Uterus (tissue), 4 donors: ENCODE measurements around the gene MCAM. TPM values are rescaled to one million over a fixed set of nuclear protein-coding genes. Genes with fewer than 3 reads are reported as not detected.

Experiments
- DNase-seq, 2 donors: peaks; one replicate each; pipeline ENCODE4 v3.0.0-alpha.2; 2019 to 2020
- H3K27ac ChIP-seq, 2 donors: fragments of 200-600 bp; sonication (generic); 1 replicate in 1 of 2; 2 replicates in 1 of 2; pipeline ENCODE4 v1.5.1; 2016 to 2018
- H3K27me3 ChIP-seq, 2 donors: fragments of 200-600 bp; sonication (generic); one replicate each; pipeline ENCODE4 v1.5.1; 2018 to 2019; ENCODE audit warnings: control low read depth in 1 of 2
- H3K36me3 ChIP-seq, 2 donors: fragments of 200-600 bp; sonication (generic); one replicate each; pipeline ENCODE4 v1.5.1; 2019; ENCODE audit warnings: control low read depth in 1 of 2
- H3K4me1 ChIP-seq, 2 donors: fragments of 200-600 bp; sonication (generic); one replicate each; pipeline ENCODE4 v1.5.1; 2018 to 2019; ENCODE audit warnings: control low read depth in 1 of 2
- H3K4me3 ChIP-seq, 2 donors: fragments of 200-600 bp; sonication (generic); 1 replicate in 1 of 2; 2 replicates in 1 of 2; pipeline ENCODE4 v1.5.1; 2018 to 2019; ENCODE audit warnings: mild to moderate bottlenecking in 1 of 2
- H3K9me3 ChIP-seq, 2 donors: fragments of 200-600 bp; sonication (generic); one replicate each; pipeline ENCODE4 v1.5.1; 2019; ENCODE audit warnings: control low read depth in 1 of 2
- POLR2A ChIP-seq, 2 donors: fragments of 450-650 bp; IDR thresholded peaks; one replicate each; pipeline ENCODE4 v1.6.1; 2016; ENCODE audit warnings: antibody characterized with exemption in 2 of 2, mild to moderate bottlenecking in 1 of 2, moderate library complexity in 1 of 2
- intact Hi-C: fragments of 100-400 bp; cut with DNase I; formaldehyde crosslinking; loops from one replicate; pipeline ENCODE4 v1.15.1; 2023; ENCODE audit warnings: low total_unique reads
- total RNA-seq, 4 donors: library from RNA; depleted of rRNA in 3 of 4; stranded (reverse); fragments of >200 nt in 3 of 4; gene quantifications; one replicate each; pipeline versions ENCODE4 v1.1.0 to v1.2.4, GENCODE V29; 2014 to 2023
- TF ChIP-seq, protein P1 (sequence below), 4 experiments: fragments of 200-600 bp in 2 of 4; fragments of 450-650 bp in 2 of 4; sonication (generic) in 2 of 4; IDR thresholded peaks; one replicate each; pipeline ENCODE4 v1.5.1; 2016 to 2019; ENCODE audit warnings: antibody characterized with exemption in 4 of 4, mild to moderate bottlenecking in 2 of 4, moderate library complexity in 1 of 4
- donor health status: DM: yes; HTN: yes; CAD: no.

The MCAM gene
- total RNA-seq, 4 donors from 2014 or later = 228 to 564 (median 354) TPM

- no peaks in the 10 kb centered on the region for H3K9me3 ChIP-seq
- H3K4me1 ChIP-seq = no peaks in the 10 kb centered on the region
- intact Hi-C loops = loop anchor here (10.0 kb wide), 1 partner anchor 124 kb away; no protein-coding TSS in a partner anchor
- no peaks in the 10 kb centered on the region for H3K36me3 ChIP-seq
- H3K27me3 ChIP-seq = no peaks in the 10 kb centered on the region
- no peak overlapping the region for H3K27ac ChIP-seq
- TF ChIP-seq, protein P1, sequence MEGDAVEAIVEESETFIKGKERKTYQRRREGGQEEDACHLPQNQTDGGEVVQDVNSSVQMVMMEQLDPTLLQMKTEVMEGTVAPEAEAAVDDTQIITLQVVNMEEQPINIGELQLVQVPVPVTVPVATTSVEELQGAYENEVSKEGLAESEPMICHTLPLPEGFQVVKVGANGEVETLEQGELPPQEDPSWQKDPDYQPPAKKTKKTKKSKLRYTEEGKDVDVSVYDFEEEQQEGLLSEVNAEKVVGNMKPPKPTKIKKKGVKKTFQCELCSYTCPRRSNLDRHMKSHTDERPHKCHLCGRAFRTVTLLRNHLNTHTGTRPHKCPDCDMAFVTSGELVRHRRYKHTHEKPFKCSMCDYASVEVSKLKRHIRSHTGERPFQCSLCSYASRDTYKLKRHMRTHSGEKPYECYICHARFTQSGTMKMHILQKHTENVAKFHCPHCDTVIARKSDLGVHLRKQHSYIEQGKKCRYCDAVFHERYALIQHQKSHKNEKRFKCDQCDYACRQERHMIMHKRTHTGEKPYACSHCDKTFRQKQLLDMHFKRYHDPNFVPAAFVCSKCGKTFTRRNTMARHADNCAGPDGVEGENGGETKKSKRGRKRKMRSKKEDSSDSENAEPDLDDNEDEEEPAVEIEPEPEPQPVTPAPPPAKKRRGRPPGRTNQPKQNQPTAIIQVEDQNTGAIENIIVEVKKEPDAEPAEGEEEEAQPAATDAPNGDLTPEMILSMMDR (IDR thresholded peaks at IDR 0.05) = no peak
- no peak for TF ChIP-seq POLR2A (IDR thresholded peaks at IDR 0.05)
- no peak overlapping the region for H3K4me3 ChIP-seq
- no peak for DNase-seq
Measured at GRCh38 chr11:119350302-119350701, 33.4 kb upstream of the MCAM start.

DNA sequence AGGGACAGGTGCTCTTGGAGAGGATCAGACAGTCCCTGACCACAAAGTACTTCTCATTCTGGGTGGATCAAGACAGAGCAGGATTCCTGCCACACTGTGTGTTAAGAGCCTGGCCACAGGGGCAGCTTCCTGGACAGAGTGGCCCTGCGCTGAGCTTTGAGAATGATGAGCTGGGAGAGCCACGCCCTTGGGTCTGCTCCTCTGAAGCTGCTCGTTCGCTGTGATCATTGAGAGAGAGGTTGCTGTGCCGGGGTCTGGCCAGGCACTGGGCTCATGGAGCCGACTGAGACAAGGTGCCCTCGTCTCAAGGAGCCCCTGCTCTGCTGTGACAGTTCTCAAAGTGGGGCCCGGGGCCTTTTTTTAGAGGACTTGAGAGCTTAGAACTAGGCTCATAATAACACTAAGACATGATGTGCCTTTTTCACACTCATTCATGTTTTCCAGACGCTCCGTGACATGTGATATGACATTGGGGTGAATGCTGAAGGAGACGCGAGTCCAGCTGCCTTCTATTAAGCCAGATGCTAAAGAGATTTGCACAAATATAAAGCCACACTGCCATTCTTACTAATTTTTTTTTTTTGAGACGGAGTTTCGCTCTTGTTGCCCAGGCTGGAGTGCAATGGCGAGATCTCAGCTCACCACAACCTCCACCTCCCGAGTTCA, 31.1 kb upstream of the MCAM start:
- H3K27ac ChIP-seq = no peak overlapping the region
- no peak for DNase-seq
- no peaks in the 10 kb centered on the region for H3K27me3 ChIP-seq
- TF ChIP-seq POLR2A (IDR thresholded peaks at IDR 0.05) = no peak
- TF ChIP-seq, protein P1 (IDR thresholded peaks at IDR 0.05) = no peak
- H3K4me1 ChIP-seq = no peaks in the 10 kb centered on the region
- H3K4me3 ChIP-seq = no peak overlapping the region
- H3K9me3 ChIP-seq = no peaks in the 10 kb centered on the region
- intact Hi-C loops = no loop called here
- H3K36me3 ChIP-seq = no peaks in the 10 kb centered on the region

GRCh38 chr11:119347242-119347641, 30.3 kb upstream of the MCAM start:
- Histone ChIP-seq H3K27me3 (no peaks in the 10 kb centered on the region), H3K4me3 (no peak overlapping the region), H3K36me3 (no peaks in the 10 kb centered on the region), H3K4me1 (no peaks in the 10 kb centered on the region), H3K27ac (no peak overlapping the region), H3K9me3 (no peaks in the 10 kb centered on the region)
- intact Hi-C loops = no loop called here
- DNase-seq = no peak
- no peak for TF ChIP-seq POLR2A (IDR thresholded peaks at IDR 0.05)
- TF ChIP-seq, protein P1 (IDR thresholded peaks at IDR 0.05) = no peak

- TF ChIP-seq, protein P1 (IDR thresholded peaks at IDR 0.05) = no peak
- no peak for TF ChIP-seq POLR2A (IDR thresholded peaks at IDR 0.05)
- DNase-seq = no peak
- Histone ChIP-seq H3K4me3 (no peak within 1 kb of the TSS), H3K9me3 (no peaks in the 10 kb centered on the region), H3K36me3 (no peaks in the 10 kb centered on the region), H3K4me1 (peaks cover 0 to 2% of the 10 kb centered on the region in 2 donors), H3K27me3 (no peaks in the 10 kb centered on the region), H3K27ac (no peak within 1 kb of the TSS)
- intact Hi-C loops = no loop called here
Measured at GRCh38 chr11:119346605-119347004, 29.7 kb upstream of the MCAM start, which contains the start of gene MFRP. MFRP (minus strand) TSS chr11:119346705; CDS start chr11:119346513, 192 bp downstream.

DNA sequence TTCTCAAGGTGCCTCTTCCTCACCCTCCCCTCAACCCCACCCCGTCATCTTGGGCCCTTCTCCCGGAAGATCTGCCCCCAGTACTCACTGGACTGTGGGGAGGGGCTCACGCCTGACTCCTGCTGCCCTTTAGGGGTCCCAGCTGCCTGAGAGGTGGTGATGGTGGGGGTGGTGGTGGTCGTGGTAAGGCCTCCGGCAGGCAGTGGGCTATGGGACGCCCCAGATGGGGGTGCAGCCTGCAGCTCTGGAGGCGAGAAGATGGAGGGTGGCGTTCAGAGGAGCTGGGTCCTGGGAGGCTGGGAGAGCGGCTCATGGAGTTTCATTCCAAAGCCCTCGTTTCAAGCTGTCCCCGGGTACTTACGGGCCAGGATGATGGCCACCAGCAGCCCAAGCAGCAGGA, 28.8 kb upstream of the MCAM start:
- no peaks in the 10 kb centered on the region for H3K27me3 ChIP-seq
- intact Hi-C loops = no loop called here
- DNase-seq = no peak
- no peaks in the 10 kb centered on the region for H3K9me3 ChIP-seq
- H3K27ac ChIP-seq = no peak overlapping the region
- H3K4me3 ChIP-seq = no peak overlapping the region
- H3K4me1 ChIP-seq = peaks cover 0 to 4% of the 10 kb centered on the region in 2 donors
- TF ChIP-seq, protein P1 (IDR thresholded peaks at IDR 0.05) = no peak
- no peak for TF ChIP-seq POLR2A (IDR thresholded peaks at IDR 0.05)
- no peaks in the 10 kb centered on the region for H3K36me3 ChIP-seq
